Upper lobe of left lung (tissue), 6 donors: ENCODE results near the gene ELAVL2. TPM values are rescaled to one million over a fixed set of nuclear protein-coding genes. Genes with fewer than 3 reads are reported as not detected.

Source experiments
- ATAC-seq, 2 donors: fragments of 200-7000 bp; cut with Tn5 transposase; one replicate each; pipeline ENCODE4 v1.9.1; 2022; ENCODE audit warnings: mild to moderate bottlenecking in 2 of 2, moderate library complexity in 2 of 2; ENCODE audit not compliant: low FRiP score in 2 of 2
- DNase-seq, 2 donors: peaks; one replicate each; pipeline ENCODE4 v3.0.0-alpha.2; 2019 to 2020
- H3K27ac ChIP-seq, 4 donors: fragments of 200-600 bp; sonication (generic); one replicate each; pipeline ENCODE4 v1.5.1; 2016 to 2019
- H3K27me3 ChIP-seq, 4 donors: fragments of 200-600 bp; sonication (generic); one replicate each; pipeline ENCODE4 v1.5.1; 2017 to 2019
- H3K36me3 ChIP-seq, 4 donors: fragments of 200-600 bp; sonication (generic); one replicate each; pipeline ENCODE4 v1.5.1; 2016 to 2019
- H3K4me1 ChIP-seq, 4 donors: fragments of 200-600 bp; sonication (generic); one replicate each; pipeline ENCODE4 v1.5.1; 2018 to 2019
- H3K4me3 ChIP-seq, 4 donors: fragments of 200-600 bp; sonication (generic); one replicate each; pipeline ENCODE4 v1.5.1; 2017 to 2019; ENCODE audit warnings: mild to moderate bottlenecking in 2 of 4, moderate library complexity in 1 of 4
- H3K9me3 ChIP-seq, 4 donors: fragments of 200-600 bp; sonication (generic); one replicate each; pipeline ENCODE4 v1.5.1; 2018 to 2019
- EP300 ChIP-seq, 4 donors: sonication (generic); formaldehyde crosslinking; IDR thresholded peaks; one replicate each; pipeline ENCODE4 v1.5.1; 2017; ENCODE audit warnings: antibody characterized with exemption in 4 of 4, control low read depth in 2 of 4
- POLR2A ChIP-seq, 4 donors: fragments of 450-650 bp; IDR thresholded peaks; one replicate each; pipeline ENCODE4 v1.5.1; 2016 to 2017; ENCODE audit warnings: antibody characterized with exemption in 4 of 4, mild to moderate bottlenecking in 2 of 4
- POLR2AphosphoS5 ChIP-seq, 2 donors: sonication (generic); formaldehyde crosslinking; IDR thresholded peaks; one replicate each; pipeline ENCODE4 v1.5.1; 2017; ENCODE audit warnings: antibody characterized with exemption in 2 of 2
- WGBS, 2 donors: methylation state at CpG; one replicate each; pipeline ENCODE4 v1.1.5; 2017 to 2018; 5-methylcytosine and 5-hydroxymethylcytosine counted together
- total RNA-seq, 6 donors: library from RNA; depleted of rRNA in 4 of 6; stranded (reverse); fragments of >200 nt in 4 of 6; gene quantifications; one replicate each; pipeline versions ENCODE4 v1.1.0 to v1.2.1, GENCODE V29; 2016 to 2021
- TF ChIP-seq, protein P1 (sequence below), 6 experiments: fragments of 450-650 bp in 4 of 6; fragments of 200-600 bp in 2 of 6; sonication (generic) in 2 of 6; IDR thresholded peaks; one replicate each; pipeline ENCODE4 v1.5.1; 2016 to 2019; ENCODE audit warnings: antibody characterized with exemption in 6 of 6
- donor health status: DM: no; HTN: no; CAD: no; lungs with moderate emphysema.
- donor health status: DM: no; HTN: yes; CAD: no; lungs with severe emphysema.

ELAVL2 gene
- total RNA-seq, 6 donors from 2014 or later = 0.27 TPM; not detected in 5

DNA sequence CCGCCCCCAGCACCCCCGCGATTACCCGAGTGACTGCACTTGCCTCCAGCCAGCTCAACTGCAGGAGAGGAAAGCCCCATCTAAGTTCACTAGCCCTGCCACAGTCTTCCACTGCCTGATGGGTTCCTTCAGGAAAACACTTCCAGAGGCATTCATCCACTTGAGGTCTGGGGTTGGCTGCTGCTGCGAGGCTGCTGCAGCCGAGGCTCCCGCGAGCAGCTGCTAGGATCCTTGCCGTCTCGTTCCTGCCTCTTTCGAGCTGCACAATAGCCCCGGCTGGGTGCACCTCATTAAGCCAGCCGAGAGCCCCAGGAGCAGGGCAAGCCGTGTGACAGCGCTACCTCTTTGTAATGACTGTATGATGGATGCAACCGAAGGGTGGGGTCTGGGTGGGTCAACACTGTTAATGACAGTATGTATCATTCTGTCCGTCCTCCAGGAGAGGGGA, 24.2 kb upstream of the ELAVL2 start:
- 2 to 4% methylated on average over 6 to 16 of the region's 17 CpGs for WGBS, 2 donors
- TF ChIP-seq POLR2AphosphoS5 (IDR thresholded peaks at IDR 0.05) (no peak), EP300 (IDR thresholded peaks at IDR 0.05) (no peak), POLR2A (IDR thresholded peaks at IDR 0.05) (no peak)
- TF ChIP-seq, protein P1, sequence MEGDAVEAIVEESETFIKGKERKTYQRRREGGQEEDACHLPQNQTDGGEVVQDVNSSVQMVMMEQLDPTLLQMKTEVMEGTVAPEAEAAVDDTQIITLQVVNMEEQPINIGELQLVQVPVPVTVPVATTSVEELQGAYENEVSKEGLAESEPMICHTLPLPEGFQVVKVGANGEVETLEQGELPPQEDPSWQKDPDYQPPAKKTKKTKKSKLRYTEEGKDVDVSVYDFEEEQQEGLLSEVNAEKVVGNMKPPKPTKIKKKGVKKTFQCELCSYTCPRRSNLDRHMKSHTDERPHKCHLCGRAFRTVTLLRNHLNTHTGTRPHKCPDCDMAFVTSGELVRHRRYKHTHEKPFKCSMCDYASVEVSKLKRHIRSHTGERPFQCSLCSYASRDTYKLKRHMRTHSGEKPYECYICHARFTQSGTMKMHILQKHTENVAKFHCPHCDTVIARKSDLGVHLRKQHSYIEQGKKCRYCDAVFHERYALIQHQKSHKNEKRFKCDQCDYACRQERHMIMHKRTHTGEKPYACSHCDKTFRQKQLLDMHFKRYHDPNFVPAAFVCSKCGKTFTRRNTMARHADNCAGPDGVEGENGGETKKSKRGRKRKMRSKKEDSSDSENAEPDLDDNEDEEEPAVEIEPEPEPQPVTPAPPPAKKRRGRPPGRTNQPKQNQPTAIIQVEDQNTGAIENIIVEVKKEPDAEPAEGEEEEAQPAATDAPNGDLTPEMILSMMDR (IDR thresholded peaks at IDR 0.05) = no peak
- no peaks in the 10 kb centered on the region for H3K27me3 ChIP-seq
- H3K36me3 ChIP-seq = no peaks in the 10 kb centered on the region
- DNase-seq (peak in 1 of 2 donors; percentile 33), ATAC-seq (peak; percentile 22 to 35)
- H3K27ac ChIP-seq = no peak overlapping the region
- peak overlapping the region in 3 of 4 donors; percentile 19 to 41 (median 40) for H3K4me3 ChIP-seq
- H3K4me1 ChIP-seq = peaks cover 0 to 16% (median 7%) of the 10 kb centered on the region in 4 donors
- no peaks in the 10 kb centered on the region for H3K9me3 ChIP-seq

DNA sequence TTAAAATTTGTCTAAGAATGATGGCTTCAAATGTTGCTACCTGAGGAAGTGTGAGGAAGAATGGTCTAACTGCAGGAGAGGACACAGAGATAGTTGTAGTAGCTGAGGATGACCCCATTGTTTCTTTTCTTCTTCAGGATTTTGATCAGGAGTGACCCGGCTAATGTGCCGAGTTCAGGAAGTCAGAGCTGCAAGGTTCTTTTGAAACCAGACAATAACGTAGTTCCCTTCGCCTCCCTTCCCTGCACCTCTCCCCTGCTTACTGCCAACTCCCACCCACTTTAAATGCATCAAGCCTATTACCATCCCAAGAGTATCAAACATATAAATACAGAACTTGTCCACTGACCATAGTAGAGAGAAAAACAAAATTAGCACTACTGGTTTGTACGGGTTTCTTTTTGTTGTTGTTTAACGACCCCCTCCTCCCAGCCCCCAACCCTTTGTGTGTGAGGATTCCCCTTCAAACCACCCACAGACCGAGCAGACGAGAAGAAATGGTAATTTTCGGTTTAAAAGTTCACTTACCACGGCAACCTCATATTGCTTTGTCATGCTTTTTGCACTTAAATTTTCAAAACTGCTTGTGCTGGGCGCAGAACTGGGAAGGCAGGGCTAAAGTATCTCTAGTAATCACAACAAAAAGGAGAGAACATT, 23.5 kb upstream of the ELAVL2 start:
- 14% methylated on average over 11 of the region's 11 CpGs for WGBS, 2 donors
- Histone ChIP-seq H3K4me3 (no peak overlapping the region), H3K27ac (no peak overlapping the region), H3K36me3 (no peaks in the 10 kb centered on the region), H3K27me3 (no peaks in the 10 kb centered on the region), H3K9me3 (no peaks in the 10 kb centered on the region), H3K4me1 (peaks cover 0 to 16% (median 7%) of the 10 kb centered on the region in 4 donors)
- no peak for ATAC-seq
- DNase-seq = no peak
- TF ChIP-seq EP300 (IDR thresholded peaks at IDR 0.05) = no peak
- TF ChIP-seq, protein P1 (IDR thresholded peaks at IDR 0.05) = no peak
- no peak for TF ChIP-seq POLR2AphosphoS5 (IDR thresholded peaks at IDR 0.05)
- TF ChIP-seq POLR2A (IDR thresholded peaks at IDR 0.05) = no peak

DNA sequence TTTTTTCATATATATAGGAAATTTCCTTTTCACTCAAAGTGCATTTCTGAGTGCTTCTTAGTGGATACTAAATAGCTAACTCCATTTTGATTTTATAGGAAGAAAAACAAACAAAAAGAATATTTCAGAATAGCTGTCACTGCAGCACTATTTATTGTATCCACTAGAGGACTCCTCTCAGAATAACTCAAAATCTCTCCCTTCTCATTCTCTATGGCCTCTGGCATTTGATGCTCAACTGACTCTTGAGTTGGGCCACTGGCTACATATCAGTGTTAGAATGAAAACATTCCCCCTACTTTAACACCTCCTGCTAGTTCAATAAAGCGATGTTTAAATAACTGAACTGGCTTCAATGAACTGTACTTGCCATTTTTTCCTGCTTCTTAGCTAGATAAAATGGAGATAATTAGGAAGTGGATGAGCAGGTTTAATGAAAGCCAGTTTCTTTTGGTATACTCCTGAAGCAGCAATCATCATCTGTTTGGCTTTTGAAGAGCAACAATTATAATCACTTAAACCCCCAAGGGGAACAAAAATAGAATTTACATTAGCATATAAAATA, 16.6 kb upstream of the ELAVL2 start:
- Histone ChIP-seq H3K36me3 (no peaks in the 10 kb centered on the region), H3K4me3 (no peak overlapping the region), H3K4me1 (no peaks in the 10 kb centered on the region), H3K27me3 (no peaks in the 10 kb centered on the region), H3K27ac (no peak overlapping the region), H3K9me3 (no peaks in the 10 kb centered on the region)
- DNase-seq (no peak), ATAC-seq (no peak)
- TF ChIP-seq EP300 (IDR thresholded peaks at IDR 0.05) = no peak
- TF ChIP-seq POLR2A (IDR thresholded peaks at IDR 0.05) = no peak
- TF ChIP-seq, protein P1 (IDR thresholded peaks at IDR 0.05) = no peak
- TF ChIP-seq POLR2AphosphoS5 (IDR thresholded peaks at IDR 0.05) = no peak
- 83 to 89% methylated on average over 1 of the region's 1 CpG for WGBS, 2 donors

DNA sequence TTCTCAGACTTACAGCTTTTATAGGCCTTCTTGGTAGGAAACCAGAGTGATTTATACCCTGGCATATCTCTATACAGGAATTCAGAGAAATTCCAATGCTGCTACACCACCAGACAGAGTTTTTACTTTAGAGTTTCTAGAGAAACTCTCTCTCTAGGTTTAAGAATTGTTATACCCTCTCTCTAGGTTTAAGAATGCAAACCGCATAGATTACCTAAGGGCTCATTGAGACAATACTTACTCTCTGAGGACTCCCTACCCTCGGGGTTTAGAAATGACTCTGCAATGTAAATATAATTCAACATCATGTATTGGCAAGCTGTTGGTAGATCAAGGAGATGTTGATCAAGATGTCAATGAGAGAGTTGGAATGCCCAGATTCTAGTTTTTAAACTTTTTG, 15.3 kb upstream of the ELAVL2 start:
- Histone ChIP-seq H3K27me3 (no peaks in the 10 kb centered on the region), H3K4me1 (no peaks in the 10 kb centered on the region), H3K27ac (no peak overlapping the region), H3K4me3 (no peak overlapping the region), H3K9me3 (no peaks in the 10 kb centered on the region), H3K36me3 (no peaks in the 10 kb centered on the region)
- DNase-seq = no peak
- TF ChIP-seq POLR2A (IDR thresholded peaks at IDR 0.05) = no peak
- TF ChIP-seq, protein P1 (IDR thresholded peaks at IDR 0.05) = no peak
- TF ChIP-seq POLR2AphosphoS5 (IDR thresholded peaks at IDR 0.05) = no peak
- no peak for TF ChIP-seq EP300 (IDR thresholded peaks at IDR 0.05)
- WGBS, 2 donors = 54 to 58% methylated on average over 2 of the region's 2 CpGs
- no peak for ATAC-seq
